NK-92 (cell line): ENCODE data around the gene PLAGL2.

ENCODE experiments used
- DNase-seq: peaks from one replicate; lab custom pipeline; 2025; ENCODE audit not compliant: unreplicated experiment; lab: John Stamatoyannopoulos, UW

Gene PLAGL2

GRCh38 chr20:32231245-32231644, 23.7 kb upstream of the PLAGL2 start:
- DNase-seq, result no peak

- DNase-seq, result no peak
These were observed 23.2 kb upstream of the PLAGL2 start for GRCh38 chr20:32230707-32231106.

DNA sequence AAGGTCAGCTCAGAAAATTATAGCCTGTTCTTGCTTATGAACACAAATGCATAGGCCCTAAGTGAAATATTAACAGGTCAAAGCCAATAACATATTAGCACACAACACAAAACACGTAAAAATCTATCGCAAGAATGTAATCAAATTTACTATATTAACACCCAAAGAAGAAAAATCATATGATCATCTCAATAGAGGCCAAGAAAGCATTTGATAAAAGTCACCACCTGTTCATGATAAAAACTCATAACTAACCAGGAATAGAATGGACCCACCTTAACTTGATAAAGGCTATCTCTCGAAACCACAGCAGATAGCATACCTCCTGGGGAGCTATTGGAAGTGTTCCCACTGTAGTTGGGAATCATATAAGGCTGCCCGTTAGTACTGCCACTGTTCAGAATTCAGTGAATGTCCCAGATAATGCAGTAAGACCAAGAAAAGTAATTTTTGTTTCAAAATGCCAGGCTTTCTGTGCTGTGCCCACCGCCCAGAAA, 21.8 kb upstream of the PLAGL2 start:
- DNase-seq, result no peak

- no peak for DNase-seq
These were observed 20.5 kb upstream of the PLAGL2 start for GRCh38 chr20:32227744-32228688.

GRCh38 chr20:32227306-32227705, 19.8 kb upstream of the PLAGL2 start:
- DNase-seq, result no peak

DNA sequence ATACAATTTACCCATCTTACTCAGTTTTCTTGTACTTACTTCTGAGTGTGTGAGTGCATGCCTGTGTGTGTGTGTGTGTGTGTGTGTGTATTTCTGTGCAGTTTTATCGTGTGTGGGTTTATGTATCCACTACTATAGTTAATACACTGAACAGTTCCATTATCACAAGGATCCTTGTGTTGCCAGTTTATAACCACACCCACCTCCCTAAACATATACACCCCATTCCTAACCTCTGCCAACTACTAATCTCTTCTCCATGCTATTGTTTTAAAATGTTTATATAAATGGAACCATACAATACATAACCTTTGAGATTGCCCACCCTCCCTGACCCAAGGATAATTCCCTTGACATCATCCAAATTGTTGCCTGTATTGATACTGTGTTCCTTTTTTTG, 18.8 kb upstream of the PLAGL2 start:
- no peak for DNase-seq

- DNase-seq, result no peak
These were observed 16.9 kb upstream of the PLAGL2 start for GRCh38 chr20:32224463-32224862.

- no peak for DNase-seq
These were observed 10.8 kb upstream of the PLAGL2 start for GRCh38 chr20:32218156-32218900.

DNA sequence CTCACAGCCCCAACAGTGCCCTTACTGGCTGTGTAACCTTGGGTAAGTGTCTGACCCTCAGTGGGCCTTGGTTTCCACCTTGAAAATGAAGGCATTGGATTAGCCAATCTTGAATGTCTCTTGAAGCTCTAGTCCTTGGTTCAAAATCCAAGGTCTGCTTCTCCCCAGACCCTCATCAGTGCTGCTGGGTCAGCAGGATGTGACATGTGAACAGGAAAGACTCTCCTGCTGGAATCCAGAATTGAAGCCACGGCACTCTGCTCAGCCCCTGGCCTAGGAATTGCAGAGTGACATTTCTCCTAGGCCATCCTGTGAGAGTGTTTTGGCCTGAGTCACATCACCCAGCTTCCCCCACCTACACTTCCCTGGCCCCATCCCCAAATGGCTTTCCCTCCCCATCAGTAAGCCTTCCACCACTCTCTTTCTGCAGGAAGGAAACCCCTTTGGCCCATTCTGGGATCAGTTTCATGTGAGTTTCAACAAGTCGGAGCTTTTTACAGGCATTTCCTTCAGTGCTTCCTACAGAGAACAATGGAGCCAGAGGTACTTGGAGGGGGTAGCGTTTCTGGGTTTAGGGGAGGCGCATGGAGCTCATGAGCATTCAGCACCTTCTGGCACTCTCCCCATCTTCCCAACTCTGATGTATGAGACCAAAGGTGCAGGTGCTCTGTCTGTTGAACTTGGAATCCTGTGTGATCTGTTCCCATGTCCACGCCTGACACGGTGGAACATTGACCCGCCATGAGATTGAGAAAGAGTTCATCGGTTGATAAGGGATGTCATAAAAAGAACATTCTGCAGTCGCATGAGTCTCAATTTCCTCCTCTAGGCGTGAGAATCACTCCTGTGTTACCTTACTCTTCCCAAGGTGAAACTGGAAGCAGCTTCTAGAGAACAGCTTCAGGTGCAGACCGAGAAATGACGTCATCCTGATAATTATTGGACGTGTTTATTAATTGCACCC, 8.9 kb upstream of the PLAGL2 start:
- DNase-seq, result no peak

DNA sequence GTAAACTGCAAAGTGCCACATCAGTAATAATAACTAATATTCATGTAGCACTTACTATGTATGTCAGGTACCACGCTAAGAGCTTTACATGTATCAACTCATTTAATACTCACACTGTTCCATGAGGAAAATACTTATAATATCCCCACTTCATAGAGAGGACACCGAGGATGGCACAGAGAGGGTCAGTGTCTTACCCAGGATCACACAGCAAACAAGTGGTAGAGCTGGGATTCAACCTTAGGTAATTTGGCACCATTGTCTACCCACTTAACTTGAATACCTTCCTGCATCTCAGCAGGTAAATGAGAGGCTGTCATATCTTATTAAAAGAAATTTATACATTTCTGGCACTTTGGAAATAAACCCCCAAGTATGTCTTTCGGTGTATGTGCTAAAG, 8.2 kb upstream of the PLAGL2 start:
- DNase-seq, result no peak

GRCh38 chr20:32215147-32215546, 7.6 kb upstream of the PLAGL2 start:
- DNase-seq, result no peak

DNA sequence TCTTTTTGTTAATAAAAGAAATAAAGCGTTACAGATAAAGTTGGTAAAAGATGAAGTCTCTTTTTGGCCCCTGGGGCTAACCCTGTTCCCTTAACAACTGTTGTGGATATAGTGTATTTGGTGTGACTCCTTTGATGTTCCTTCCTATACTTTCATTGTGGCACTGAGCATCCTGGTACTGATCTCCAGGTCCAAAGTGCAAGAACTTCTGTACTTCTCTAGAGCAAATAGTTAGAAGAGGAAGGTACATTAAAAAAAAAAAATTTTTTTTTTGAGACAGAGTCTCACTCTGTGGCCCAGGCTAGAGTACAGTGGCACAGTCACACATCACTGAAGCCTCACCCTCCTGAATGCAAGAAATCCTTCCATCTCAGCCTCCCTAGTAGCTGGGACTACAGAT, 6.3 kb upstream of the PLAGL2 start:
- DNase-seq, result no peak

DNA sequence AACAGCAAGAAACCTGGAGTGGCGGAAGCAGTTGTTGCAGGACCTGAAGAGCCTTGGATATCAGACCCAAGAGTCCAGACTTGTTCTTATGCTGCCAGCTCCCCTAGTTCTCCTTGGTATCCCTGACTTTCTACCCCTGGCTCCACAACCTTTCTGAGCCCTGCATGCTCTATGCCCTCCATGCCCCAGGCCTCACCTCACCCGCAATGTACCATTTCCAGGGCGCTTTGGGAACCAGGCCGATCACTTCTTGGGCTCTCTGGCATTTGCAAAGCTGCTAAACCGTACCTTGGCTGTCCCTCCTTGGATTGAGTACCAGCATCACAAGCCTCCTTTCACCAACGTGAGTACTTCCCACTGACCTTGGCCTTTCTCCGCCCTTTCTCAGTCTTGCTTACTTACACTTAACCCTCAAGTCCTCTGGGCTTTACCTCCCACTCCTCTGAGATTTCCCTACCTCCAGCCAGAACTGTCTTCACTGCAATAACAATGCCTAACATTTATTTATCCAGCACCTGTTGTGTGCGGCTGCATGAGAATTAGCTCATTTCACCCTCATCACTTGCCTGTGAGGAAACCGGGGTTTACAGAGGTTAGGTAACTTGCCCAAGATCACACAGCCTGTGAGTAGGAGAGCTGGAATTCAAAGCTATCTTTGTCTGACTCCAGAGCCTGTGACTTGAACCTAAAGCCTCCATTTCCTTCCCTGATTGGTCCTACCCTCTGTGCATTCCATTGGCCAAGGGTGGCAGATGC, 2.5 kb upstream of the PLAGL2 start:
- no peak for DNase-seq

DNA sequence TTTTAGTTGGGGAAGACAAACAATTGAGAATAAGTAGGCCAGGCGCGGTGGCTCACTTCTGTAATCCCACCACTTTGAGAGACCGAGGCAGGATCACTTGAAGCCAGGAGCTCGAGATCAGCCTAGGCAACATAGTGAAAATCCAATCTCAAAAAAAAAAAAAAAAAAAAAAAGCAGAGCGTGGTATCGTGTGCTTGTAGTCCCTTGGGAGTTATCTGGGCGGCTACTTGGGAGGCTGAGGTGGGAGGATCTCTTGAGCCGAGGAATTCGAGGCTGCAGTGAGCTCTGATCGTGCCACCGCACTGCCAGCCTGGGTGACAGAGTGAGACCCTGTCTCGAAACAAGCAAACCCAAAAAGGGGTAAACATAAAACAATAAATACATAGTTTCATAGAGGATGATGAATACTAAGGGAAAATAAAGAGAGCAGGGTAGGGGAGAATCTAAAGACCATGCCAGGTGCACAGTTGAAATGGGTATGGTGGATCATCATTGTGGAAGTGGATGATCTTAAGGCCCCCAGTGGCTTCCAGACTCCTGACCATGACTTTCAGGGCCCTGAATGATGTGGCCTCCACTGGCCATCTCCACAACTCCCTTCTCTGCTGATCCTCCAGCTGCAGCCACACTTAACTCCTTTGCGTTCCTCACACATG, 1.1 kb upstream of the PLAGL2 start:
- DNase-seq, result no peak

DNA sequence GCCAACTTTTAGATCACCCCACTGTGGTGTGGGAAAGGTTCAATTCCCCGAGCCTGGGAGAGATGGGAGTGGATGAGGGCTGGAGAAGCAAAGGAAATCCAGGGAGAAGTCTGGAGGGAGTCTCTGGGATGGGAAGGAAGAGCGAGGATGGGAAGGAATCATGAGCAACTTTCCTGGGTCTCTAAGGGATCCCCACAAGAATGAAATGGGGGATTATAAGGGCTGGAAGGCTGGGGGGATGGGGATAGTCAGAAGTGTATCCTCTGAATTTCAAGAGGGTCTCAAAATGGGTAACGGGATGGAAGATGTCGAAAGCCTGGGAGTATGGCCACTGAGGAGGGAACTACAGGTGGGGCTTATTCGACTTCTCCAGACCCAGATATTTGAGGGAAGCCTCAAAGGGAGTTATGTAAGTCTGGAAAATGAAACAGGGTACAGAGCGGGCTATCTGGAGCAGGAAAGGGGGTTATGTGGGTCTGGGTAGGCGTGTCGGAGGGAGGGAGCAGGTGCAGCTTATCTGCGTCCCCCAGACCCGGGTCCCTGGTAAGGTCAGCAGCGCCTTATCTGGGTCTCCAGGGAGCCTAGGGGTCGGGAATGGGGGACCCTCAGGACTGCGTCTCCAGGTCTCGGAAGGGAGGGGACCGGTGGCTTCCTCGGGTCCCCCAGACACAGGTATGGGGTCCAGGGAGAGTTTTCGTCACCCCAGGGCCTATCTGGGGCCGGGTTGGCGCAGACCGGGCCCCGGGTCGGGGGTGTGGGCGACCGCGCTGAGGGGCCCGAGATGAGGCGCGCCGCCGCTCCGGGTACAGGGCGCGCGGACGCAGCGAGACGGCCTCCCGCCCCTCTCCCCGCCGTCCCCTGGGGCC, 550 bp downstream of the PLAGL2 start:
- DNase-seq, result no peak

- DNase-seq, result no peak
These were observed 1.4 kb downstream of the PLAGL2 start for GRCh38 chr20:32205843-32206759.

DNA sequence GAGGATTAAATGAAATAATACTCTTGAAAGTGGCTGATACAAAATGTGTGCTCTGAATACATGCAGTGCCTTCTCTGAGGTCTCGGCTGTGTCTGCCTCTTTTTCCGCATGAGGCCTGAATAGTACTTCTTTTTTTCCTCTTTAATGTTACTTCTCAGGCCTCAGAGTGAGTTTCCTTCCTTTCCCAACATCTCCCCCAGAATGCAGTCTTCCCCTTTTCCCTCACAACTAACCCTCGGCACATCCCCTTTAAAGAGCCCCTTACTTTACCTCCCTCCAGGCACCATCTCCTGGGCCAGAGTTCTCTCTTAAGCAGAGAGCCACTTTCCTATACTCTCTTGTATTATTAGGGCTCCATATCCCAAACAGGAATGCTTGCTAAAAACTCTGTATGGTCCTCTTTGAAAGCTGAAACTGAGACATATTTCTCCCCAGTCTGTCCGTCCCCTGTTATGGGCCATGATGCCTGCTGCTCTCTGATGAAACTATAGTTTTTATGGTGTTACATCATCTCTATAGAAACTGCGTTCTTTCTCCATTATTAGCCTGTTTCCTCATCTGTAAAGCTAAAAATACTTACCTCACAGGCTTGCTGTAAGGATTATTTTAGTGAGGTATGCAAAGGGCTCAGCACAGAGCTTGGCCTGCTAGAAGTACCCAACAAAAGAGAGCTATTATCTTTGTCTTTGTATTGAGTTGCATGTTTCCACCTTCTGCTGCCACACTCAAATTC, 2.3 kb downstream of the PLAGL2 start:
- no peak for DNase-seq
